Pancreas (tissue), 10 donors: Measurements from ENCODE around the gene PELO. TPM values are rescaled to one million over a fixed set of nuclear protein-coding genes. Genes with fewer than 3 reads are reported as not detected.

Source experiments
- ATAC-seq, 4 donors: fragments of 200-7000 bp; cut with Tn5 transposase; one replicate each; pipeline versions ENCODE4 v1.8.0 to v1.9.1; 2020; ENCODE audit warnings: mild to moderate bottlenecking in 4 of 4, moderate library complexity in 4 of 4
- DNase-seq, 6 donors: peaks; one replicate each; pipeline ENCODE4 v3.0.0-alpha.2; 2020
- FAIRE-seq: peaks from 2 replicates; lab custom pipeline; 2012; peaks lifted over from hg19 to GRCh38; lab: Jason Lieb, UNC
- H3K27ac ChIP-seq, 4 donors: fragments of 200-600 bp; sonication (generic); 1 replicate in 3 of 4; 2 replicates in 1 of 4; pipeline versions ENCODE4 v1.5.0 to v1.8.0; 2020
- H3K27me3 ChIP-seq, 4 donors: fragments of 200-600 bp; one replicate each; pipeline ENCODE4 v1.8.0; 2021
- H3K36me3 ChIP-seq, 3 donors: fragments of 200-600 bp; sonication (generic) in 1 of 3; one replicate each; pipeline versions ENCODE4 v1.5.0 to v1.8.0; 2020 to 2021
- H3K4me1 ChIP-seq, 3 donors: fragments of 200-600 bp; one replicate each; pipeline ENCODE4 v1.8.0; 2021
- H3K4me3 ChIP-seq, 4 donors: fragments of 200-600 bp; sonication (generic) in 2 of 4; one replicate each; pipeline versions ENCODE4 v1.5.0 to v1.8.0; 2020 to 2021
- H3K9me3 ChIP-seq, 4 donors: fragments of 200-600 bp; one replicate each; pipeline ENCODE4 v1.8.0; 2021
- CTCF ChIP-seq, 4 donors: fragments of 200-600 bp; sonication (generic) in 3 of 4; IDR thresholded peaks; one replicate each; pipeline versions ENCODE4 v1.5.0 to v1.8.0; 2021; ENCODE audit warnings: antibody characterized with exemption in 4 of 4
- WGBS, 2 donors: extraction: QIAGEN DNeasy Blood & Tissue Kit; methylation state at CpG; one replicate each; pipeline ENCODE4 v1.1.7; 2013; 5-methylcytosine and 5-hydroxymethylcytosine counted together
- intact Hi-C, 3 donors: fragments of 100-400 bp; cut with DNase I; formaldehyde crosslinking; loops; one replicate each; pipeline versions ENCODE4 v1.11.1 to v1.14.2; 2022
- polyA plus RNA-seq, 2 donors: library from polyadenylated mRNA; stranded (reverse); fragments of 200-250 nt; gene quantifications; one replicate each; pipeline ENCODE4 v1.2.3, GENCODE V29; 2013
- total RNA-seq, 6 donors: library from RNA; stranded (reverse); fragmentation: NEBNext Ultra II Directional in 4 of 6; extraction: Animal tissue kit (Norgen Biotek cat#: 25700) in 4 of 6; gene quantifications; one replicate each; pipeline versions ENCODE4 v1.2.1 to v1.2.4, GENCODE V29; 2021 to 2023
- donor health status: healthy with polysubstance abuse.
- donor health status: DM: no; HTN: no; CAD: no; lungs with moderate emphysema.
- donor health status: DM: no; HTN: no; CAD: no.
- donor health status: control.
- donor health status: control.
- donor health status: Bipolar disorder and iron deficiency.
- donor health status: DM: yes; HTN: yes; CAD: no.
- donor health status: DM: no; HTN: no; CAD: no.
- donor health status: DM: no; HTN: no; CAD: no.
- donor health status: DM: yes; HTN: yes; CAD: no.

Gene PELO
- total and polyA plus RNA-seq, 8 donors = 2.0 to 12.2 (median 7.0) TPM

GRCh38 chr5:52789851-52790250, 2.1 kb downstream of the PELO start:
- intact Hi-C loops = loop anchor here in 2 of 3 donors (5.0 to 10.0 kb wide), 2 partner anchors 125 to 127 kb away; no protein-coding TSS in a partner anchor
- no peak for TF ChIP-seq CTCF (IDR thresholded peaks at IDR 0.05)
- DNase-seq (no peak), FAIRE-seq (no peak), ATAC-seq (no peak)
- Histone ChIP-seq H3K27ac (no peak overlapping the region), H3K36me3 (no peaks in the 10 kb centered on the region), H3K9me3 (no peaks in the 10 kb centered on the region), H3K4me3 (peak overlapping the region in 1 of 4 donors; percentile 55), H3K27me3 (no peaks in the 10 kb centered on the region), H3K4me1 (peaks cover 0 to 6% (median 4%) of the 10 kb centered on the region in 3 donors)
- WGBS, 2 donors = 78 to 85% methylated on average over 2 of the region's 2 CpGs

GRCh38 chr5:52791366-52791765, 3.6 kb downstream of the PELO start:
- 87 to 91% methylated on average over 1 of the region's 1 CpG for WGBS, 2 donors
- ATAC-seq (no peak), DNase-seq (no peak), FAIRE-seq (no peak)
- H3K27me3 ChIP-seq = no peaks in the 10 kb centered on the region
- H3K4me3 ChIP-seq = no peak overlapping the region
- H3K4me1 ChIP-seq = peaks cover 0 to 7% (median 4%) of the 10 kb centered on the region in 3 donors
- H3K27ac ChIP-seq = no peak overlapping the region
- intact Hi-C loops = no loop called here
- no peaks in the 10 kb centered on the region for H3K9me3 ChIP-seq
- H3K36me3 ChIP-seq = no peaks in the 10 kb centered on the region
- TF ChIP-seq CTCF (IDR thresholded peaks at IDR 0.05) = no peak

GRCh38 chr5:52794519-52794918, 6.8 kb downstream of the PELO start:
- ATAC-seq (no peak), DNase-seq (no peak), FAIRE-seq (no peak)
- intact Hi-C loops = no loop called here
- H3K4me3 ChIP-seq = no peak overlapping the region
- H3K9me3 ChIP-seq = no peaks in the 10 kb centered on the region
- no peaks in the 10 kb centered on the region for H3K36me3 ChIP-seq
- no peaks in the 10 kb centered on the region for H3K27me3 ChIP-seq
- H3K4me1 ChIP-seq = peaks cover 0 to 3% (median 0%) of the 10 kb centered on the region in 3 donors
- H3K27ac ChIP-seq = no peak overlapping the region
- TF ChIP-seq CTCF (IDR thresholded peaks at IDR 0.05) = no peak
- WGBS, 2 donors = 38 to 39% methylated on average over 1 of the region's 1 CpG

GRCh38 chr5:52796031-52796430, 8.3 kb downstream of the PELO start:
- DNase-seq = no peak
- H3K27ac ChIP-seq = no peak overlapping the region
- intact Hi-C loops = no loop called here

More at GRCh38 chr5:52796031-52796430, 8.3 kb downstream of the PELO start:
- FAIRE-seq (peak; percentile 39), ATAC-seq (no peak)
- Histone ChIP-seq H3K4me3 (no peak overlapping the region), H3K9me3 (no peaks in the 10 kb centered on the region), H3K36me3 (no peaks in the 10 kb centered on the region), H3K4me1 (peaks cover 0 to 3% (median under 1%) of the 10 kb centered on the region in 3 donors), H3K27me3 (no peaks in the 10 kb centered on the region)
- no peak for TF ChIP-seq CTCF (IDR thresholded peaks at IDR 0.05)
